Fibroblast of lung (primary cell): ENCODE data around the gene EMC8.

Source experiments
- EZH2 ChIP-seq: IDR thresholded peaks from 2 replicates; pipeline ENCODE4 v1.5.1; 2012; ENCODE audit warnings: low read length, control low read depth, mild to moderate bottlenecking; ENCODE audit errors: missing control alignments
- TF ChIP-seq, protein P1 (sequence below), 2 donors: IDR thresholded peaks in 1 of 2; conservative IDR thresholded peaks in 1 of 2; 1 replicate in 1 of 2; 2 replicates in 1 of 2; pipeline ENCODE4 v1.5.1; 2011 to 2012; ENCODE audit warnings: low read length in 2 of 2, control low read depth in 1 of 2, inconsistent platforms in 1 of 2, low read depth in 1 of 2, mild to moderate bottlenecking in 1 of 2

DNA sequence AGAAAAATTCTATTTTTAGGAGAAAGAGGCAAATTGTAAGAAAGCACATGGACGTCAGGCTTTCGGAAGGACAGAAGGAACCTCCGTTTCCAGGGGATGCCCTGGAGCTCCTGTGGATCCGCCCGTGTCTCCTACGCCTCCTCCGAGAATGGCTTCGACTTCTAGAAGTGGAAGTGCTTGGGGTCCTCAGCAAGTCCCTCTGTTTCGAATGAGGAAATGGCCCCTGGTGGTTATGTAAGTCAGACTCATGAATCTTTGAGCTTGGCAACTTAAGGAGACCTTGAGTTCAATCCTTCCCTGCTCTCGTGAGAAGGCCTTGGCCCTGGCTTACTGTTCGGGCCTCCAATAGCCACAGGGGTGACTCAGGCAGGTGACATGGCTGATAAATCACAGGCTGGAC, 39.0 kb upstream of the EMC8 start:
- TF ChIP-seq, protein P1, sequence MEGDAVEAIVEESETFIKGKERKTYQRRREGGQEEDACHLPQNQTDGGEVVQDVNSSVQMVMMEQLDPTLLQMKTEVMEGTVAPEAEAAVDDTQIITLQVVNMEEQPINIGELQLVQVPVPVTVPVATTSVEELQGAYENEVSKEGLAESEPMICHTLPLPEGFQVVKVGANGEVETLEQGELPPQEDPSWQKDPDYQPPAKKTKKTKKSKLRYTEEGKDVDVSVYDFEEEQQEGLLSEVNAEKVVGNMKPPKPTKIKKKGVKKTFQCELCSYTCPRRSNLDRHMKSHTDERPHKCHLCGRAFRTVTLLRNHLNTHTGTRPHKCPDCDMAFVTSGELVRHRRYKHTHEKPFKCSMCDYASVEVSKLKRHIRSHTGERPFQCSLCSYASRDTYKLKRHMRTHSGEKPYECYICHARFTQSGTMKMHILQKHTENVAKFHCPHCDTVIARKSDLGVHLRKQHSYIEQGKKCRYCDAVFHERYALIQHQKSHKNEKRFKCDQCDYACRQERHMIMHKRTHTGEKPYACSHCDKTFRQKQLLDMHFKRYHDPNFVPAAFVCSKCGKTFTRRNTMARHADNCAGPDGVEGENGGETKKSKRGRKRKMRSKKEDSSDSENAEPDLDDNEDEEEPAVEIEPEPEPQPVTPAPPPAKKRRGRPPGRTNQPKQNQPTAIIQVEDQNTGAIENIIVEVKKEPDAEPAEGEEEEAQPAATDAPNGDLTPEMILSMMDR (conservative IDR thresholded peaks at IDR 0.05 in 1 of 2, IDR thresholded peaks at IDR 0.05 in 1 of 2; ENCODE audit: low read depth in 1 of 2, low read length in 2 of 2): no peak
- no peak for TF ChIP-seq EZH2
